Bronchial epithelial cell (primary cell): ENCODE measurements around the gene SLCO6A1. TPM values are rescaled to one million over a fixed set of nuclear protein-coding genes. Genes with fewer than 3 reads are reported as not detected.
A peak's percentile ranks its signal among the peaks of the same experiment; 100 is the strongest.

Experiments
- DNase-seq: peaks from one replicate; pipeline ENCODE4 v3.0.0-alpha.2; 2010; ENCODE audit warnings: low read depth
- FAIRE-seq: peaks from 2 replicates; lab custom pipeline; 2011; peaks lifted over from hg19 to GRCh38; lab: Jason Lieb, UNC
- H3K27me3 ChIP-seq: 2 replicates; pipeline ENCODE4 v1.5.1; 2011; ENCODE audit warnings: low read length; ENCODE audit not compliant: control insufficient read depth, insufficient read depth
- H3K36me3 ChIP-seq: 2 replicates; pipeline ENCODE4 v1.5.1; 2011; ENCODE audit warnings: low read length; ENCODE audit not compliant: control insufficient read depth, insufficient read depth
- H3K4me3 ChIP-seq: 2 replicates; pipeline ENCODE4 v1.5.1; 2011; ENCODE audit warnings: mild to moderate bottlenecking, low read depth, low read length, control low read depth
- total RNA-seq: library from RNA; depleted of rRNA; stranded (reverse); fragments of >200 nt; gene quantifications from 2 replicates; pipeline ENCODE4 v1.2.1, GENCODE V29; 2014
- TF ChIP-seq, protein P1 (sequence below): IDR thresholded peaks from 2 replicates; pipeline ENCODE4 v1.5.1; 2011; ENCODE audit warnings: mild to moderate bottlenecking, moderate library complexity, low read length, control low read depth, inconsistent platforms; ENCODE audit not compliant: insufficient read depth, severe bottlenecking

SLCO6A1 gene, protein sequence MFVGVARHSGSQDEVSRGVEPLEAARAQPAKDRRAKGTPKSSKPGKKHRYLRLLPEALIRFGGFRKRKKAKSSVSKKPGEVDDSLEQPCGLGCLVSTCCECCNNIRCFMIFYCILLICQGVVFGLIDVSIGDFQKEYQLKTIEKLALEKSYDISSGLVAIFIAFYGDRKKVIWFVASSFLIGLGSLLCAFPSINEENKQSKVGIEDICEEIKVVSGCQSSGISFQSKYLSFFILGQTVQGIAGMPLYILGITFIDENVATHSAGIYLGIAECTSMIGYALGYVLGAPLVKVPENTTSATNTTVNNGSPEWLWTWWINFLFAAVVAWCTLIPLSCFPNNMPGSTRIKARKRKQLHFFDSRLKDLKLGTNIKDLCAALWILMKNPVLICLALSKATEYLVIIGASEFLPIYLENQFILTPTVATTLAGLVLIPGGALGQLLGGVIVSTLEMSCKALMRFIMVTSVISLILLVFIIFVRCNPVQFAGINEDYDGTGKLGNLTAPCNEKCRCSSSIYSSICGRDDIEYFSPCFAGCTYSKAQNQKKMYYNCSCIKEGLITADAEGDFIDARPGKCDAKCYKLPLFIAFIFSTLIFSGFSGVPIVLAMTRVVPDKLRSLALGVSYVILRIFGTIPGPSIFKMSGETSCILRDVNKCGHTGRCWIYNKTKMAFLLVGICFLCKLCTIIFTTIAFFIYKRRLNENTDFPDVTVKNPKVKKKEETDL
- under 0.01 TPM in 1 of 2 replicates, not detected in the other for total RNA-seq

DNA sequence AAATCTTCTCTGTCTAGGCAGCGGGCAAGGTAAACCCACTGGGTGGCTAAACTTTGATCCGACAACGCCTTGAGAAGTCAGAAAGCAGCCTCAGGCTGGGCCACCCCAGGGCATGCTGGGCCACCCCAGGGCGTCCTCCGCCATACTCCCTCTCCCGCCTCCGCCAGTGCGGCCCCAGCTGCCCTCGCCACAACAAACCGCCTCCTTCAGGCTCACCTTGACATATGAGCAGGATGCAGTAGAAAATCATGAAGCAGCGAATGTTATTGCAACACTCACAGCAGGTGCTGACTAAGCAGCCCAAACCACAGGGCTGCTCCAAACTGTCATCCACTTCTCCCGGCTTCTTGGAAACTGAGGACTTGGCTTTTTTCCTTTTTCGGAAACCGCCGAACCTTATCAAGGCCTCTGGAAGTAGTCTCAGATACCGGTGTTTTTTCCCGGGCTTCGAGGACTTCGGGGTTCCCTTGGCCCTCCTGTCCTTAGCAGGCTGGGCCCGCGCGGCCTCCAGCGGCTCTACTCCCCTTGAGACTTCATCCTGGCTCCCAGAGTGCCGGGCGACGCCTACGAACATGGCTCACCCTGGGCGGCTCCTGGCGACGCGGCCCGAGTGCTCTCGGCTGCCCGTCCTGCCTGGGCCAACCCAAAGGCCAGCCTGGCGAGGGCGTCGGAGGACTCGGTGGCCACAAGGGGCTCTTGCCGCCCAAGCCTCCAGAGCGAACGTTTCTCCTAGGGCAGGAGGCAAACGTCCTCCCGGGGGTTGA lies at the start of gene SLCO6A1:
Gene SLCO6A1 (minus strand): TSS at position 731 of the 764 bp plus-strand sequence. CDS start 157 bp downstream, at position 574.
- FAIRE-seq (no peak), DNase-seq (no peak)
- no peaks in the 10 kb centered on the region for H3K27me3 ChIP-seq
- H3K36me3 ChIP-seq = no peaks in the 10 kb centered on the region
- TF ChIP-seq, protein P1, sequence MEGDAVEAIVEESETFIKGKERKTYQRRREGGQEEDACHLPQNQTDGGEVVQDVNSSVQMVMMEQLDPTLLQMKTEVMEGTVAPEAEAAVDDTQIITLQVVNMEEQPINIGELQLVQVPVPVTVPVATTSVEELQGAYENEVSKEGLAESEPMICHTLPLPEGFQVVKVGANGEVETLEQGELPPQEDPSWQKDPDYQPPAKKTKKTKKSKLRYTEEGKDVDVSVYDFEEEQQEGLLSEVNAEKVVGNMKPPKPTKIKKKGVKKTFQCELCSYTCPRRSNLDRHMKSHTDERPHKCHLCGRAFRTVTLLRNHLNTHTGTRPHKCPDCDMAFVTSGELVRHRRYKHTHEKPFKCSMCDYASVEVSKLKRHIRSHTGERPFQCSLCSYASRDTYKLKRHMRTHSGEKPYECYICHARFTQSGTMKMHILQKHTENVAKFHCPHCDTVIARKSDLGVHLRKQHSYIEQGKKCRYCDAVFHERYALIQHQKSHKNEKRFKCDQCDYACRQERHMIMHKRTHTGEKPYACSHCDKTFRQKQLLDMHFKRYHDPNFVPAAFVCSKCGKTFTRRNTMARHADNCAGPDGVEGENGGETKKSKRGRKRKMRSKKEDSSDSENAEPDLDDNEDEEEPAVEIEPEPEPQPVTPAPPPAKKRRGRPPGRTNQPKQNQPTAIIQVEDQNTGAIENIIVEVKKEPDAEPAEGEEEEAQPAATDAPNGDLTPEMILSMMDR = no peak
- H3K4me3 ChIP-seq = no peak within 1 kb of the TSS

DNA sequence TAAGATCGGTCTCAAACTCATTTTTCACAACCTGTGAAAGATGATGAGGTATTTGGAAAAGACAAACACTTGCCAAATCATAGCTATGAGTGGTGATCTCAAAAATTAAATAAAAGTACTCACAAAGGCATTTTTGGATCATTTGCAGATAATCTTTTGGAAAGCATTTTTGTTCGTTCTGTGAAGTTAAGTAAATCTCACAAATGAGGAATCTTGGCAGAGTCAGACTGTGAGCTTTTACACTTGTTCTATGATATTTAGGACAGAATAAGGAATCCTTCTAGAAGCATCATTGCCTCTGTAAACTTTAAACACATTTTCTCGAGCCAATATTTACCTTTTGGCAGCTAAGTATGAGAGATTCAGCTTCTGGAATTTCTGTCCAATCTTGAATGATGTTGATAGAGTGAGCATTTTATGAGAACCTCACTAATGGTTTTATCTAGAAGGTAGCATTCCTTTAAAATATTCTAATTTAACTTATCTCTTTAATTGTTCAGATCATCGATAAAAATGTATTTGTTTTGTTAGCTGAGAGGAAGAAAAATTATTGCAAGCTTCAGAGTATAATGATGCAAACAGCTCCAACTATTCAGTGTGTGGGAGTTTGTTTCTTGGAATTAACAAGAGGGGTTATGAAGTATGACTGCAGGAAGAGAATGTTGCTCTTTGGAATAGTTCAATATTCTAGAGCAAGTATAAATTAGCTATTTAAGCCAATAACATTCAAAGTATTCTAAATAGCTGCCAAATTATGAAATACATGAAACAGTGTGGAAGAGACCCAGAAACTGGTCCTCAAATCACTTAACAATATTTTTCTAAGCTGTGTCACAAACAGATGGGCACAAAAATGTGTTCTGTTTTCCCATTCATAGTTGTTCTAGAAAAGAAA lies 48.6 kb upstream of the SLCO6A1 start:
- no peak overlapping the region for H3K4me3 ChIP-seq
- DNase-seq (no peak), FAIRE-seq (no peak)
- H3K36me3 ChIP-seq = no peaks in the 10 kb centered on the region
- no peaks in the 10 kb centered on the region for H3K27me3 ChIP-seq
- TF ChIP-seq, protein P1 = no peak

DNA sequence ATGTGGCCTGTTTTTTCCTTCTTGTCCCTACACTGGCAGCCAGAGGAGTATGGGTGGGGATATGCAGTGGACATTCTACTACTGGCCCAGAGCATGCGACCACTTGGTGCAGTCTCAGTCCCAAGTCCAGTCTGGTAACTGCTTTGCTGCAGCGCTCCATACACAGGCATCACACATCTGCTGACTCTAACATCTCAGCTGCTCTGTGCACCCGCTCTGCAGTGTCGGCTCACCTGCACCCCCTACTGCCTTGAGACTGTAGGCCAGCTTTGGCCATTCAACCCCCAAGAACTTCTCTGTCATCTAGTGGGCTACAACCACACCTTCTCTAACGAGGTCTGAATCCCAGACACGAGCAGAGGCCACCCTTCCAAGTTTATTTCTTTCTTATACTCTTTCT lies 46.4 kb upstream of the SLCO6A1 start:
- DNase-seq (no peak), FAIRE-seq (no peak)
- TF ChIP-seq, protein P1 = peak; percentile 20

DNA sequence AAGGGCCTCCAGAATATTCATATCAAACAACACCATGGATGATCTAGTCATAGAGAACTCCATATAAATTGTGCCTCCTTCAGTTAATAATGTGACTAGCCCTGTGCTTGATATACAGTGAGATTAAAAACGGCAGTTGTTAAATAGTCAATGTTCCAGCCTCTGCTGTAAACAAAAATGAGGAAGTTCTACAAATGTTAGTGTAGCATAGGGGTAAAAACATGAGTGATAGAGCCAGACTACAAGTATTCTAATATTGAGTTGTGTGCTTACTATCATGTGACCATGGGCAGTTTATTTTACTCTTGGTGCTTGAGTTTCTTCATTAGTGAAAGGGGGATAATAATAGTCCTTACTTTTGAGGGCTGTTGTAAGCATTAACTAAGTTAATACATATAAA lies 43.3 kb upstream of the SLCO6A1 start:
- no peaks in the 10 kb centered on the region for H3K36me3 ChIP-seq
- TF ChIP-seq, protein P1 = no peak
- no peaks in the 10 kb centered on the region for H3K27me3 ChIP-seq
- DNase-seq (no peak), FAIRE-seq (no peak)
- H3K4me3 ChIP-seq = no peak overlapping the region

More for the DNA sequence above, 46.4 kb upstream of the SLCO6A1 start:
- no peak overlapping the region for H3K4me3 ChIP-seq
- no peaks in the 10 kb centered on the region for H3K36me3 ChIP-seq
- H3K27me3 ChIP-seq = no peaks in the 10 kb centered on the region
